ENCODE results near the gene SPATS2L. TPM values are rescaled to one million over a fixed set of nuclear protein-coding genes. Genes with fewer than 3 reads are reported as not detected.

The SPATS2L gene
- total RNA-seq, 1 donor, result 65.6 TPM

- no peak overlapping the region for H3K4me3 ChIP-seq (ENCODE audit: low read depth, low read length)
- DNase-seq (ENCODE audit: low read depth), result peak; percentile 74
- TF ChIP-seq CTCF (IDR thresholded peaks at IDR 0.05; ENCODE audit: insufficient read depth, low read depth, low read length), result no peak
Observed at GRCh38 chr2:200396781-200397242, 90.3 kb downstream of the SPATS2L start.

- TF ChIP-seq CTCF (IDR thresholded peaks at IDR 0.05; ENCODE audit: insufficient read depth, low read depth, low read length), result no peak
Observed at GRCh38 chr2:200397785-200398184, 91.3 kb downstream of the SPATS2L start.

GRCh38 chr2:200399046-200399445 lies 92.6 kb downstream of the SPATS2L start:
- no peak for TF ChIP-seq CTCF (IDR thresholded peaks at IDR 0.05; ENCODE audit: insufficient read depth, low read depth, low read length)
- no peak overlapping the region for H3K4me3 ChIP-seq (ENCODE audit: low read depth, low read length)
- no peak for DNase-seq (ENCODE audit: low read depth)

More at GRCh38 chr2:200397785-200398184, 91.3 kb downstream of the SPATS2L start:
- DNase-seq (ENCODE audit: low read depth), result no peak
- no peak overlapping the region for H3K4me3 ChIP-seq (ENCODE audit: low read depth, low read length)

GRCh38 chr2:200399636-200400035 lies 93.1 kb downstream of the SPATS2L start:
- H3K4me3 ChIP-seq (ENCODE audit: low read depth, low read length), result no peak overlapping the region
- DNase-seq (ENCODE audit: low read depth), result no peak
- TF ChIP-seq CTCF (IDR thresholded peaks at IDR 0.05; ENCODE audit: insufficient read depth, low read depth, low read length), result no peak

GRCh38 chr2:200403814-200404213 lies 97.3 kb downstream of the SPATS2L start:
- H3K4me3 ChIP-seq (ENCODE audit: low read depth, low read length), result no peak overlapping the region
- no peak for TF ChIP-seq CTCF (IDR thresholded peaks at IDR 0.05; ENCODE audit: insufficient read depth, low read depth, low read length)
- no peak for DNase-seq (ENCODE audit: low read depth)

GRCh38 chr2:200404615-200405014 lies 98.1 kb downstream of the SPATS2L start:
- TF ChIP-seq CTCF (IDR thresholded peaks at IDR 0.05; ENCODE audit: insufficient read depth, low read depth, low read length), result no peak

GRCh38 chr2:200405599-200406298 lies 99.3 kb downstream of the SPATS2L start:
- no peak for TF ChIP-seq CTCF (IDR thresholded peaks at IDR 0.05; ENCODE audit: insufficient read depth, low read depth, low read length)
- DNase-seq (ENCODE audit: low read depth), result peak; percentile 91
- no peak overlapping the region for H3K4me3 ChIP-seq (ENCODE audit: low read depth, low read length)

More at GRCh38 chr2:200404615-200405014, 98.1 kb downstream of the SPATS2L start:
- H3K4me3 ChIP-seq (ENCODE audit: low read depth, low read length), result no peak overlapping the region
- no peak for DNase-seq (ENCODE audit: low read depth)

Measured in fibroblast of villous mesenchyme (primary cell).